ENCODE data around the gene UBE2L6.

Gene UBE2L6

GRCh38 chr11:57567515-57568329, at the start of gene UBE2L6:
UBE2L6 (minus strand) TSS chr11:57567672; CDS start chr11:57567611, 61 bp downstream.
- DNase-seq, result peak; percentile 72

- DNase-seq, result no peak
Measured at GRCh38 chr11:57616595-57616994, 49.1 kb upstream of the UBE2L6 start.

GRCh38 chr11:57615308-57615707, 47.8 kb upstream of the UBE2L6 start:
- DNase-seq, result no peak

DNA sequence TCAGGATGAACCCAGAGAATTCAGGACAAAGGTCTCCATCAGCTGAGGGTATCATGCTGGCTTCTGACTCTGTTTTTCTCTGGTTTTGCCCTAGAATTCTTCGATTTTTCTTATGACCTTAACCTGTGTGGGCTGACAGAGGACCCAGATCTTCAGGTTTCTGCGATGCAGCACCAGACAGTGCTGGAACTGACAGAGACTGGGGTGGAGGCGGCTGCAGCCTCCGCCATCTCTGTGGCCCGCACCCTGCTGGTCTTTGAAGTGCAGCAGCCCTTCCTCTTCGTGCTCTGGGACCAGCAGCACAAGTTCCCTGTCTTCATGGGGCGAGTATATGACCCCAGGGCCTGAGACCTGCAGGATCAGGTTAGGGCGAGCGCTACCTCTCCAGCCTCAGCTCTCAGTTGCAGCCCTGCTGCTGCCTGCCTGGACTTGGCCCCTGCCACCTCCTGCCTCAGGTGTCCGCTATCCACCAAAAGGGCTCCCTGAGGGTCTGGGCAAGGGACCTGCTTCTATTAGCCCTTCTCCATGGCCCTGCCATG, 46.8 kb upstream of the UBE2L6 start:
- no peak for DNase-seq

DNA sequence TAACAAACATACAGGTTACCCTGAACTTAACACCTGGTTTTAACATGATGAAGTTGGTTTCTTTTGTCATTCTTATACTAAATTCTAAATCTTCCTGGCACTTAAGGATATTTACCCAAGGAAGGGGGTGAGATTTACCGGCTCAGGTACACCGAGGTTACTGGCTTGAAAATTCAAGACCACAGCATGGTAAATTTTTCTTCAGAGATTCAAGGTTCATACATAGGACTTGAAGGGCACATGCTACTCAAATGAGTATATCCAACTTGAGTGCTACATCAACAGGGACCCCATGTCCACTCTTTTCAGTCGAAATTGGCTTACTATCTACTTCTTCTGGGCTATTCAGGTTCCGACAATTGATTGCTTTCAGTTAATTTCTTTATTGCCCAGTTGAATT, 42.7 kb upstream of the UBE2L6 start:
- DNase-seq, result no peak

- DNase-seq, result peak; percentile 54
Measured at GRCh38 chr11:57605028-57605420, 37.6 kb upstream of the UBE2L6 start.

GRCh38 chr11:57604296-57605027, 37.0 kb upstream of the UBE2L6 start:
- DNase-seq, result peak; percentile 78

DNA sequence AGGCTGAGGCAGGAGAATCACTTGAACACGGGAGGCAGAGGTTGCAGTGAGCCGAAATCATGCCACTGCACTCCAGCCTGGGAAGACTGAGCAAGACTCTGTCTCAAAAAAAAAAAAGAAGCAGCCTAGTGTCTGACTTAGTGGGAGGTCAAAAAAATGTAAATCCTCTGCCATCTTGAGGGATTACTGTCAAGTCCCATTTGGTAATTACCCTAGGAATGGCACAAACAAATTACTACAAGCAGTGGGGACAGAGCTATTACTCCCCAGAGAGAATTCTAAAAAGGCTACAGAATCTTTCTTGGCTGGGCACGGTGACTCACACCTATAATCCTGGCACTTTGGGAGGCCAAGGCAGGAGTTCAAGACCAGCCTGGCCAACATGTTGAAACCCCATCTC, 33.8 kb upstream of the UBE2L6 start:
- no peak for DNase-seq

DNA sequence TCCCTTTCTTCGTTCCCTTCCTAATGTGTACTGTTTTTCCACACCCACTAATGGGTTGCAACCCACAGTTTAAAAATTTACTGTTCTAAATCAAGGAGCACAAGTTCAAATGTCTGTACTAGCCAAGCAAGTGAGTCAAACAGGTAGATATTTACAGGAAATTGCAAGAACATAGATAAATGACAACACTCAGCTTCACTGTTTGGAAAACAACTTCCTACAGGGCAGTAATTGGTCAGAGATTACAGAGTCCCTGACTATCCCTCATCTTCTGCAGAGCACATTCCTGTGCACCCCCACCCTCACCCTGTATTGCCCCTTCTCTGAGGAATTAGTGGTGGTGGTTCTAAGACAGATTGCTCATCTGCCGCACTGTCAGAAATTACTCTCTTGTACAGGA, 31.9 kb upstream of the UBE2L6 start:
- DNase-seq, result no peak

- no peak for DNase-seq
Measured at GRCh38 chr11:57598831-57599155, 31.3 kb upstream of the UBE2L6 start.

GRCh38 chr11:57597916-57598830, 30.7 kb upstream of the UBE2L6 start:
- DNase-seq, result no peak

DNA sequence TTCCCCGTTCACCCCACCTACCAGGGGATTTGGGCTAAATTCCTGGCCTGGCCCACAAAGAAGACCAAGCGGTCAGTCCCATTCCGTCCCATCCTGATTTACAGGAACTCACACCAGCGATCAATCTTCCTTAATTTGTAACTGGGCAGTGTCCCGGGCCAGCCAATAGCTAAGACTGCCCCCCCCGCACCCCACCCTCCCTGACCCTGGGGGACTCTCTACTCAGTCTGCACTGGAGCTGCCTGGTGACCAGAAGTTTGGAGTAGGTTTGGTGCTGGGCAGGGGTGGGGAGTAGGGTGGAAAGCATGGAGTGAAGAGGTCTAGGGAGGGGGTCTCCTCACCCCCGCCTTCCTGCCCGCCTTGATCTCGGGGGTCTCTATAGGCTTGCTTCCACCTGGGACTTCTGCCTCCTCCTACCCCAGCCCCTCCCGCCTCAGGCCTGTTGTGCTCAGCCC, 30.0 kb upstream of the UBE2L6 start, which contains the start of gene SERPING1:
Gene SERPING1 (plus strand): TSS at position 225 of the 455 bp plus-strand sequence. CDS start 586 bp downstream, outside the sequence.
- no peak for DNase-seq

GRCh38 chr11:57596266-57596885, 28.9 kb upstream of the UBE2L6 start:
- no peak for DNase-seq

DNA sequence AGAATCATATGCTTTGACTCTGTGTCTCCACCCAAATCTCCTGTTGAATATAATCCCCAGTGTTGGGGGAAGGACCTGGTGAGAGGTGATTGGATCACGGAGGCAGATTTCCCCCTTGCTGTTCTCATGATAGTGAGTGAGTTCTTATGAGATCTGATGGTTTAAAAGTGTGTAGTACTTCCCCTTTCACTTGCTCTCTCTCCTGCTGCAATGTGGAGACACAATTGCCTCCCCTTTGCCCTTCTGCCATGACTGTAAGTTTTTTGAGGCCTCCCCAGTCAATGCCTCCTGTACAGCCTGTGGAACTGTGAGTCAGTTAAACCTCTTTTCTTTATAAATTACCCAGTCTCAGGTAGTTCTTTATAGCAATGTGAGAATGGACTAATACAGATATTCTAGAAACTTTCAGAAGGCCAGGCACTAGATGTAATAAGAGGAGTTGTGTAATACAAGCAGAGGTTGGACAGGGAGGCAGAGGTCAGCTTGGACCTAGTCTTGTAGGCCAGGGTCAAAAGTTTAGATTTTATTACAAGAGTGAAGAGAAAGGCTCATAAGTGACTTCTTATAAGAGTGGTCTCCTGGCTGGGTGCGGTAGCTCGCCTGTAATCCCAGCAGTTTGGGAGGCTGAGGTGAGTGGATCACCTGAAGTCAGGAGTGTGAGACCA, 20.7 kb upstream of the UBE2L6 start:
- DNase-seq, result peak; percentile 33

- DNase-seq, result no peak
Measured at GRCh38 chr11:57586711-57587245, 19.3 kb upstream of the UBE2L6 start.

DNA sequence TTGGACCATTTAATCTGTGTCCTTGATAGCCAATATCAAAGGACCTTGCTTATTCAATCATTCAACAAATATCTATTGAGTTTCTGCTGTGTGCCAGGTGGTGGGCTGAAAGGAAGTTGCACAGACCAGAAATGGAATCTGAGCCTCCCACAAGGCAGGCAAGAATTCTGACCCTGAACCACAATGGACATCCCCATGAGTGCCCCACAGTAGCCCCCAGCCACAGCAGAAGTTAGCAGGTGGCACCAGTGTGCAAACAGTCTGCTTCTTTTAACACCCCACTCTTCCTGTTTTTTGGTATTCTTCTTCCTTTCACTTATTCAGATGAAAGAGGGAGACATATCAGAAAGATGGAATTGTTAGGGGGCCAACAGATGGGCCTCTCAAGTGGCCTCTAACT, 17.8 kb upstream of the UBE2L6 start:
- no peak for DNase-seq

DNA sequence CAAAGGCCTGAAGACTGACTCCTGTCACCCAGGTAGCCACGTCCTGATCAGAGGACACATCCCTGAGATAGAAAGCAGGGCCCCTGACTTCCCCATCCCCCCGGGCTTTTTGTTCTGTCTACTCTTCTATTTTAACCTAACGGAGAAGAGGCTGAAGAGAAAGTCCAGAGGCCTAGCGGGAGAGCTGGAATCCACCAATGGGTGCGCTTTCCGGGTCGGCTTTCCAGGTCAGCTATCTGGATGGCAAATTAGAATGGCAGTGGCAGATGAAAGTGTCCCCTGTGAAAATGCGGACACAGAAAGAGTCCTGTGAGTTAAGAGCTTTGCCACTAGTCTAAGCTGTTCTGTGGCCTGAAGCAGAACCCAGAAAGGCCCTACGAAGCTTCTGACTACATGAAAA, 16.9 kb upstream of the UBE2L6 start:
- DNase-seq, result no peak

GRCh38 chr11:57574061-57574460, 6.6 kb upstream of the UBE2L6 start:
- DNase-seq, result no peak

DNA sequence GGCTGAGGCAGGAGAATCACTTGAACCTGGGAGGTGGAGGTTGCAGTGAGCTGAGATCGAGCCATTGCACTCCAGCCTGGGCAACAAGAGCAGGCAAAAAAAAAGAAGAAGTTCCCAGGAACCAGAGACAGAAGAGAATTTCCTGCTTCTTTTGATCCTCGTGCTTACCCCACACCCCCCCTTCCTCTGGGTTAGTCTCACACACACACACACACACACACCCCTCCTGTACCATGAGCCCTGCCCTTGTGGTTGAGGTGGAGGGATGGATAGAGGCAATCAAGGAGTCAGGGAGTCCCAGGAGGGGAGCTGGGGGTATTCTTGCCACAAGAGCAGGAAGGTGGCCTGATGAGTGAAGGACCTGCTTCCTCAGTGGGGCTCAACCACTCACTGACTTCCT, 4.1 kb upstream of the UBE2L6 start:
- DNase-seq, result peak; percentile 35

GRCh38 chr11:57568330-57568766, 876 bp upstream of the UBE2L6 start:
- DNase-seq, result peak; percentile 94

- DNase-seq, result peak; percentile 59
Measured at GRCh38 chr11:57566905-57567514, 462 bp downstream of the UBE2L6 start.
